ENCODE measurements around the gene FAM221B.

DNA sequence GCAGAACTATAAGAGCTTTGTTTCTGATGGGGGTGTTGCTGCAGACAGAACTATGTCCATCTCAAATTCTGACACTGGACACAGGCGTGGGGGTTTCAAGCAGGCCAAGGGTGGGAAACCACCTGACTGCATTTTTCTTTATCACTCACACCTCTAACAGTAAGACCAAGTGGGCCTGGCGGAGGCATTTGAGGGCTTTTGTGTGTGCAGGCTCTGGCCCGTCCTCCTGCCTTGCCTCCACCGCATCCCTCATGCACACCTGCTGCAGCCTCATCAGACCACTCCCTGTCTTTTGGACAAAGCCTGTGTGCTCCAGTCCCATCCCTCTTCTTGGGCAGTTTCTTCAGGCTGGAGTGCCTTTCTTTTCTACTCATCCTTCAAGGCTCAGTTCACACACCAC is 33.8 kb upstream of the FAM221B start:
- TF ChIP-seq, protein P1, sequence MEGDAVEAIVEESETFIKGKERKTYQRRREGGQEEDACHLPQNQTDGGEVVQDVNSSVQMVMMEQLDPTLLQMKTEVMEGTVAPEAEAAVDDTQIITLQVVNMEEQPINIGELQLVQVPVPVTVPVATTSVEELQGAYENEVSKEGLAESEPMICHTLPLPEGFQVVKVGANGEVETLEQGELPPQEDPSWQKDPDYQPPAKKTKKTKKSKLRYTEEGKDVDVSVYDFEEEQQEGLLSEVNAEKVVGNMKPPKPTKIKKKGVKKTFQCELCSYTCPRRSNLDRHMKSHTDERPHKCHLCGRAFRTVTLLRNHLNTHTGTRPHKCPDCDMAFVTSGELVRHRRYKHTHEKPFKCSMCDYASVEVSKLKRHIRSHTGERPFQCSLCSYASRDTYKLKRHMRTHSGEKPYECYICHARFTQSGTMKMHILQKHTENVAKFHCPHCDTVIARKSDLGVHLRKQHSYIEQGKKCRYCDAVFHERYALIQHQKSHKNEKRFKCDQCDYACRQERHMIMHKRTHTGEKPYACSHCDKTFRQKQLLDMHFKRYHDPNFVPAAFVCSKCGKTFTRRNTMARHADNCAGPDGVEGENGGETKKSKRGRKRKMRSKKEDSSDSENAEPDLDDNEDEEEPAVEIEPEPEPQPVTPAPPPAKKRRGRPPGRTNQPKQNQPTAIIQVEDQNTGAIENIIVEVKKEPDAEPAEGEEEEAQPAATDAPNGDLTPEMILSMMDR (IDR thresholded peaks at IDR 0.05): no peak
- no peak for TF ChIP-seq POLR2A (IDR thresholded peaks at IDR 0.05)
